Ovary (tissue), 9 donors: Measurements from ENCODE around the gene GPA33. TPM values are rescaled to one million over a fixed set of nuclear protein-coding genes. Genes with fewer than 3 reads are reported as not detected.

ENCODE experiments used
- DNase-seq, 5 donors: peaks; one replicate each; pipeline ENCODE4 v3.0.0-alpha.2; 2019 to 2020
- H3K27ac ChIP-seq, 2 donors: fragments of 200-600 bp; one replicate each; pipeline versions ENCODE4 v1.5.1 to v1.8.0; 2019 to 2022
- H3K27me3 ChIP-seq: fragments of 200-600 bp; one replicate; pipeline ENCODE4 v1.8.0; 2022
- H3K36me3 ChIP-seq: fragments of 200-600 bp; sonication (generic); one replicate; pipeline ENCODE4 v1.5.1; 2019
- H3K4me1 ChIP-seq: one replicate; pipeline ENCODE4 v1.8.1; 2013; ENCODE audit warnings: mild to moderate bottlenecking, moderate library complexity; ENCODE audit not compliant: insufficient read depth
- H3K4me3 ChIP-seq: fragments of 200-600 bp; sonication (generic); one replicate; pipeline ENCODE4 v1.5.1; 2017
- H3K9me3 ChIP-seq, 2 donors: fragments of 200-600 bp in 1 of 2; sonication (generic) in 1 of 2; one replicate each; pipeline versions ENCODE4 v1.5.1 to v1.8.1; 2013 to 2019; ENCODE audit warnings: mild to moderate bottlenecking in 1 of 2, moderate library complexity in 1 of 2
- EP300 ChIP-seq: sonication (generic); formaldehyde crosslinking; IDR thresholded peaks from one replicate; pipeline ENCODE4 v1.6.1; 2017; ENCODE audit warnings: antibody characterized with exemption
- POLR2A ChIP-seq: fragments of 450-650 bp; IDR thresholded peaks from one replicate; pipeline ENCODE4 v1.6.1; 2017; ENCODE audit warnings: antibody characterized with exemption, mild to moderate bottlenecking, moderate library complexity
- WGBS, 3 donors: extraction: QIAGEN DNeasy Blood & Tissue Kit in 1 of 3; methylation state at CpG; one replicate each; pipeline versions ENCODE4 v1.1.5 to v1.1.7; 2013 to 2017; 5-methylcytosine and 5-hydroxymethylcytosine counted together
- intact Hi-C, 4 donors: fragments of 100-400 bp; cut with DNase I; formaldehyde crosslinking; loops; one replicate each; pipeline versions ENCODE4 v1.11.0 to v1.15.1; 2022 to 2023
- polyA plus RNA-seq, 2 donors: library from polyadenylated mRNA; stranded (reverse); fragments of 200-250 nt in 1 of 2; fragments of 350-450 nt in 1 of 2; fragmentation: Illumina TruSeq in 1 of 2; extraction: RNeasy Lipid Tissue Mini Kit (QIAGEN cat#74804) in 1 of 2; gene quantifications; one replicate each; pipeline ENCODE4 v1.2.3, GENCODE V29; 2013 to 2014
- total RNA-seq, 7 donors: library from RNA; depleted of rRNA in 2 of 7; stranded (reverse); fragments of >200 nt in 2 of 7; fragmentation: NEBNext Ultra II Directional in 3 of 7; extraction: Animal tissue kit (Norgen Biotek cat#: 25700) in 3 of 7; gene quantifications; one replicate each; pipeline versions ENCODE4 v1.1.0 to v1.2.4, GENCODE V29; 2016 to 2023
- TF ChIP-seq, protein P1 (sequence below), 3 donors: fragments of 450-650 bp in 2 of 3; fragments of 200-600 bp in 1 of 3; IDR thresholded peaks; one replicate each; pipeline versions ENCODE4 v1.5.1 to v1.8.0; 2016 to 2022; ENCODE audit warnings: antibody characterized with exemption in 3 of 3, mild to moderate bottlenecking in 1 of 3
- donor health status: DM: no; HTN: no; CAD: no; lungs with moderate emphysema.
- donor health status: DM: no; HTN: no; CAD: no.
- donor health status: Bipolar disorder and iron deficiency.
- donor health status: DM: yes; HTN: yes; CAD: no.
- donor health status: DM: no; HTN: no; CAD: no.
- donor health status: DM: yes; HTN: yes; CAD: no.

Gene GPA33
- total and polyA plus RNA-seq, 9 donors, result 0.06 to 1.3 (median 0.43) TPM; not detected in 5

GRCh38 chr1:167126811-167127210, 36.6 kb upstream of the GPA33 start:
- intact Hi-C loops, result no loop called here
- H3K36me3 ChIP-seq, result no peaks in the 10 kb centered on the region
- H3K9me3 ChIP-seq, result no peaks in the 10 kb centered on the region
- TF ChIP-seq POLR2A (no peak), EP300 (no peak)
- H3K27ac ChIP-seq, result no peak overlapping the region
- no peaks in the 10 kb centered on the region for H3K4me1 ChIP-seq
- 30 to 58% (median 39%) methylated on average over 17 of the region's 17 CpGs for WGBS, 3 donors
- no peak overlapping the region for H3K4me3 ChIP-seq
- no peaks in the 10 kb centered on the region for H3K27me3 ChIP-seq
- DNase-seq, result no peak

DNA sequence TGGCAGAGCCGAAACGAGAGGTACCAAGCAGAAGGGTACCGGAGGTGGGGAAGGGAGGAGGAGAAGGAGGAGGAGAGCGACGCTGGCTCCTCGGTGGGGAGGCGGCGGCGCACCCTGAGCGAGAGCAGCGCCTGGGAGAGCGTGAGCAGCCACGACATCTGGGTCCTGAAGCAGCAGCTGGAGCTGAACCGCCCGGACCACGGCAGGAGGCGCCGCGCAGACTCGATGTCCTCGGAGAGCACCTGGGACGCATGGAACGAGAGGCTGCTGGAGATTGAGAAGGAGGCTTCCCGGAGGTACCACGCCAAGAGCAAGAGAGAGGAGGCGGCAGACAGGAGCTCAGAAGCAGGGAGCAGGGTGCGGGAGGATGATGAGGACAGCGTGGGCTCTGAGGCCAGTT, 36.1 kb upstream of the GPA33 start:
- Histone ChIP-seq H3K4me3 (no peak overlapping the region), H3K27ac (no peak overlapping the region), H3K36me3 (no peaks in the 10 kb centered on the region), H3K9me3 (no peaks in the 10 kb centered on the region), H3K4me1 (peaks cover 2% of the 10 kb centered on the region), H3K27me3 (no peaks in the 10 kb centered on the region)
- DNase-seq, result no peak
- TF ChIP-seq POLR2A, result no peak
- TF ChIP-seq, protein P1, sequence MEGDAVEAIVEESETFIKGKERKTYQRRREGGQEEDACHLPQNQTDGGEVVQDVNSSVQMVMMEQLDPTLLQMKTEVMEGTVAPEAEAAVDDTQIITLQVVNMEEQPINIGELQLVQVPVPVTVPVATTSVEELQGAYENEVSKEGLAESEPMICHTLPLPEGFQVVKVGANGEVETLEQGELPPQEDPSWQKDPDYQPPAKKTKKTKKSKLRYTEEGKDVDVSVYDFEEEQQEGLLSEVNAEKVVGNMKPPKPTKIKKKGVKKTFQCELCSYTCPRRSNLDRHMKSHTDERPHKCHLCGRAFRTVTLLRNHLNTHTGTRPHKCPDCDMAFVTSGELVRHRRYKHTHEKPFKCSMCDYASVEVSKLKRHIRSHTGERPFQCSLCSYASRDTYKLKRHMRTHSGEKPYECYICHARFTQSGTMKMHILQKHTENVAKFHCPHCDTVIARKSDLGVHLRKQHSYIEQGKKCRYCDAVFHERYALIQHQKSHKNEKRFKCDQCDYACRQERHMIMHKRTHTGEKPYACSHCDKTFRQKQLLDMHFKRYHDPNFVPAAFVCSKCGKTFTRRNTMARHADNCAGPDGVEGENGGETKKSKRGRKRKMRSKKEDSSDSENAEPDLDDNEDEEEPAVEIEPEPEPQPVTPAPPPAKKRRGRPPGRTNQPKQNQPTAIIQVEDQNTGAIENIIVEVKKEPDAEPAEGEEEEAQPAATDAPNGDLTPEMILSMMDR (IDR thresholded peaks at IDR 0.05), result no peak
- TF ChIP-seq EP300, result no peak
- WGBS, 3 donors, result 84 to 89% (median 87%) methylated on average over 28 of the region's 28 CpGs
- intact Hi-C loops, result no loop called here

DNA sequence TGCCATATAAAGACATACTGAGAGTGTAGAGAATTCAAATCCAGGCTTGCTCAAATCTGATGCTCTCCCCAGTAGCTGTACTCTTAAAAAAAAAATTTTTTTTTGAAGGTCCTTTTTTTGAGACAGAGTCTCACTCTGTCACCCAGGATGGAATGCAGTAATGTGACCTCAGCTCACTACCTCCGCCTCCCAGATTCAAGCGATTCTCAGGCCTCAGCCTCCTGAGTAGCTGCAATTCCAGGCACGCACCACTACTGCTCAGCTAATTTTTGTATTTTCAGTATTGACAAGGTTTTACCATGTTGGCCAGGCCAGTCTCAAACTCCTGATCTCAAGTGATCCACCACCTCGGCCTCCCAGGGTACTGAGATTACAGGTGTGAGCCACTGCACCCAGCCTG, 32.4 kb upstream of the GPA33 start:
- 84 to 94% (median 94%) methylated on average over 4 of the region's 4 CpGs for WGBS, 3 donors
- H3K36me3 ChIP-seq, result no peaks in the 10 kb centered on the region
- no peak for TF ChIP-seq EP300
- no peak for TF ChIP-seq POLR2A
- TF ChIP-seq, protein P1 (IDR thresholded peaks at IDR 0.05), result no peak
- no peaks in the 10 kb centered on the region for H3K9me3 ChIP-seq
- DNase-seq, result no peak
- no peak overlapping the region for H3K27ac ChIP-seq
- H3K4me3 ChIP-seq, result no peak overlapping the region
- peaks cover 4% of the 10 kb centered on the region for H3K4me1 ChIP-seq
- H3K27me3 ChIP-seq, result no peaks in the 10 kb centered on the region
- intact Hi-C loops, result no loop called here

- Histone ChIP-seq H3K4me3 (no peak overlapping the region), H3K27me3 (no peaks in the 10 kb centered on the region), H3K27ac (no peak overlapping the region), H3K4me1 (peaks cover 4% of the 10 kb centered on the region), H3K36me3 (no peaks in the 10 kb centered on the region), H3K9me3 (no peaks in the 10 kb centered on the region)
- TF ChIP-seq EP300 (no peak), POLR2A (no peak)
- TF ChIP-seq, protein P1 (IDR thresholded peaks at IDR 0.05), result no peak
- DNase-seq, result no peak
- intact Hi-C loops, result no loop called here
- WGBS, 3 donors, result 72 to 80% (median 76%) methylated on average over 5 of the region's 5 CpGs
These were observed 31.9 kb upstream of the GPA33 start for GRCh38 chr1:167122121-167122480.

- TF ChIP-seq, protein P1 (IDR thresholded peaks at IDR 0.05), result no peak
- no peak for TF ChIP-seq EP300
- TF ChIP-seq POLR2A, result no peak
- H3K4me3 ChIP-seq, result peak overlapping the region; percentile 17
- H3K36me3 ChIP-seq, result no peaks in the 10 kb centered on the region
- no peaks in the 10 kb centered on the region for H3K9me3 ChIP-seq
- DNase-seq, result peak in 3 of 5 donors; percentile 20 to 47 (median 21)
- no peak overlapping the region for H3K27ac ChIP-seq
- peaks cover 4% of the 10 kb centered on the region for H3K4me1 ChIP-seq
- H3K27me3 ChIP-seq, result no peaks in the 10 kb centered on the region
- 5 to 8% (median 8%) methylated on average over 47 of the region's 47 CpGs for WGBS, 3 donors
- intact Hi-C loops, result no loop called here
These were observed 31.4 kb upstream of the GPA33 start for GRCh38 chr1:167121375-167122120.
